LoVo (cell line): Measurements from ENCODE around the gene FSIP1.

Source experiments
- DNase-seq: peaks from one replicate; pipeline ENCODE4 v3.0.0-alpha.2; 2016; ENCODE audit warnings: low spot score

The FSIP1 gene

DNA sequence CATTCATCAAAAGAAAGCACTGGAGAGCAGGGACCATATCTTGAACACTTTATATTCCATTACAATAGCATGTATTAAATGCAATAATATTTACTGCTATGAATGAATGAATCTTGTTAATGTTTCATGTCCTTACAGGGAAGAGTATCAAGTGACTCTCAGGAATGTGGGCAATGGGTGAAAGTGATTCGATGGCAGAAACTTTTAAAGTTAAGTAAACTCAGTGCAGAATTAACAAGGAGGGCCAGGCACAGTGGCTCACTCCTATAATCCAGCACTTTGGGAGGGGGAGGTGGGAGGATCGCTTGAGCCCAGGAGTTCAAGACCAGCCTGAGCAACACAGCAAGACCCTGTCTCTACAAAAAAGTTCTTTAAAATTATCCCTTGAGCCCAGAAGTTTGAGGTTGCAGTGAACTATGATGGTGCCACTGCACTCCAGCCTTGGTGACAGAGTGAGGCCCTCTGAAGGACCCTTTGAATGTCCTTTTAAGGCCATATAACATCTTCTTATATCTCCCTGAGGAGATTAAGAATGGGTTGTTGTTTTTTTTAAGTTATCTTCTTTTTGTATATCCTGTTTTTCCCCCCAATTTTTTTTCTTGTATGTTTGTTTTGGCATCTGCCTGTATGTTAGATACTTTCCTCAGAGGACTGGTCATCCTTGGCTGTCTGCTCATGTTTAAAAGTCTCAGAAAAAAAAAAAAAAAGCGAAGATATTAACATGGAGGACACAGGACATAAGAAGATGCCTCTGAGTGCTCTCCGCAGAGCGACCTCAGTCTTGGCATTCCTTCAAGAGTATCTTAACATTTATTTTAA is 9.6 kb upstream of the FSIP1 start:
- no peak for DNase-seq

- no peak for DNase-seq
Observed at GRCh38 chr15:39789736-39790135, 7.1 kb upstream of the FSIP1 start.

DNA sequence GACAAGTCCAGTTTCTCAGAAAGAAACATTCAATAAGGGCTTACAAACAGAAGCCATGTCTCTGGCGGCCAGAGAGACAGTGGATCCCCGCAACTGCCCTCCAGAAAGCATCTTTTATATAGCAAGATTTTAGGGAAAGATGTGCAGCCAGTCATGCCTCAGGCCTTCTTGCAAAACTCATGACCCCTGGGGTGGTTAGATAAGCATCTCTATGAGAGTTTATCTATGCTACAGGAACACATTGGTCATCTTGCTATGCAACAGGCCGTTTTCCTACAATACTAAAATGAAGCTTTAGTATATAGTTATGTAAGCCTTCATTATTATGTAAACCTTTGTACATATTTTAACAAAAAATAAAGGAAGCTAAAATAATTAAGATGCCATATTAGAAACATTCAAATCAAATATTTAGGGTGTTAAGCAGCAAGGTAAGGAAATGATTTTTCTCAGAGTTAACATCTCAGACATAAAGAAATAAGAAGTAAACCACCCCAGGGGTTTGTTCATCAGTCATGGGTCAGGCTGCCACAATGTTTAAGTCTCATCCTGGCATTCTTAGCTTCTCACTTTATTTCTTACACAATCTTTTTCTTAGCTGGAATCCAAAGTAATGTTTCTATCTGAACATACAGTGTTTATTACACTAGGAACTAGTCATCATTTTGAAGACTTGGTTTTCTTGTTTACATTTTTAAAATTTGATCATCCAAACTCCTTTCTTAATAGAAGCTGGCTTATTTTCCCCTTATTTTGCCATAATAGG is 6.3 kb upstream of the FSIP1 start:
- no peak for DNase-seq

- DNase-seq, result no peak
Observed at GRCh38 chr15:39788108-39788507, 5.5 kb upstream of the FSIP1 start.

DNA sequence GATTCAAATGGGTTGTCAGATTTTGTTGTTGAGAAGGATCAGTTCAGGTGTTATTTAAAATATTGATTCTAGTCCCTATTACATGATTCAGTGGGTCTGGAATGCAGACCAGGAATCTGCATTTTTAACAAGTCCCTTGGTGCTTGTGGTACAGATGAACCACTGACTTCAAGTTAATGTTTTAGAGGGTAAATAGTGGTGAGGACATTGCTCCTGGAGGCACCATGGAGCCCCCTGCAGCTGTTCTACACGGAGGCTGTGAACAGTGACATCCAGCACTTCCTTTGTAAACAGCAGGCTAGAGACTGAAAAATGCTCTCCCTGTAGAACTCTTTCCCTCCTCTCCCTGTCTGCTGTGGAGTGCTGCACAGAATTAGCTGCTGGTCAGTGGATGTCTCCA is 4.8 kb upstream of the FSIP1 start:
- no peak for DNase-seq

- DNase-seq, result peak; percentile 69
Observed at GRCh38 chr15:39786447-39787056, 3.9 kb upstream of the FSIP1 start.

- no peak for DNase-seq
Observed at GRCh38 chr15:39785841-39786240, 3.2 kb upstream of the FSIP1 start.

- DNase-seq, result no peak
Observed at GRCh38 chr15:39785139-39785538, 2.5 kb upstream of the FSIP1 start.

- DNase-seq, result no peak
Observed at GRCh38 chr15:39784638-39785037, 2.0 kb upstream of the FSIP1 start.

- DNase-seq, result no peak
Observed at GRCh38 chr15:39784125-39784524, 1.5 kb upstream of the FSIP1 start.

GRCh38 chr15:39783244-39783820 is 691 bp upstream of the FSIP1 start:
- DNase-seq, result no peak

DNA sequence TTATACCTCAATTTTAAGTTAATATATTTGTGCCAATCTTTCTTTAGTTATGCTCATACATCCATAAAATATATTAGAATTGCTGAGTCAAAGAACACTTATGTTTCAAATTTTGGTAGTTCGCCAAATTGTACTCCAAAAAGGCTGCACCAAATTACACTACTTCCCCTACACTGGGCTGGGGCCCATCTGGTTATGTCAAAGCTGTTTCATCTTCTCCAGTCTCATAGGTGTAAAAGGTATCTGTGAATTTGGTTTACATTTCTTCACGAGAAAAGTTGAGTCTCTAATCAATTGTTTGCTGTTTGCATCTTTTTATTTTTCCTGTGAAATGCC is 706 bp downstream of the FSIP1 start:
- DNase-seq, result no peak

GRCh38 chr15:39781147-39781966 is 1.3 kb downstream of the FSIP1 start:
- no peak for DNase-seq

GRCh38 chr15:39778021-39778420 is 4.6 kb downstream of the FSIP1 start:
- DNase-seq, result no peak

GRCh38 chr15:39777496-39777895 is 5.1 kb downstream of the FSIP1 start:
- DNase-seq, result no peak

- DNase-seq, result no peak
Observed at GRCh38 chr15:39776068-39776467, 6.6 kb downstream of the FSIP1 start.

DNA sequence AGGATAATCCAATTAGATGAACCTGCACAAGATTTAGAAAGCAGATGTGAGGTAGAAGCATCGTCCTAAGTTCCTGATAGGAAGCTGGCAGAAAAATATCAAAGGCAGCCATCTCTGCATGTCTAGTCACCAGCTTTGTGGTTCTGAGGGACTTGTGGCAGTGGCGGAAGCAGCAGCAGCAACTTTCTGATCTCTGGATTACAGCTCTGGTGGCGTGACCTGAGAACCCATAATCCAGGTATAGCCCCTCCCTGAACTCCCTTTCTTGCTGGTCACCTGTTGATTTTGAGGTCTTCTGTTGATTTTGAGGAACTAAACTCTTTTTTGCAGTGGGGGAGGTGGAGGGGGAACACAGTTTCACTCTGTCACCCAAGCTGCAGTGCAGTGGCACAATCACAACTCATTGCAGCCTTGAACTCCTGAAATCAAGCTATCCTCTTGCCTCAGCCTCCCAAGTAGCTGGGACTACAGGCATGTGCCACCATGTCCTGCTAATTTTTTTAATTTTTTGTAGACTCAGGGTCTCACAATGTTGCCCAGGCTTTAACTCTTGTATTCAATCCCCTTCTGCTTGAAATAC is 7.9 kb downstream of the FSIP1 start:
- DNase-seq, result no peak

GRCh38 chr15:39770748-39771689 is 11.6 kb downstream of the FSIP1 start:
- DNase-seq, result no peak

DNA sequence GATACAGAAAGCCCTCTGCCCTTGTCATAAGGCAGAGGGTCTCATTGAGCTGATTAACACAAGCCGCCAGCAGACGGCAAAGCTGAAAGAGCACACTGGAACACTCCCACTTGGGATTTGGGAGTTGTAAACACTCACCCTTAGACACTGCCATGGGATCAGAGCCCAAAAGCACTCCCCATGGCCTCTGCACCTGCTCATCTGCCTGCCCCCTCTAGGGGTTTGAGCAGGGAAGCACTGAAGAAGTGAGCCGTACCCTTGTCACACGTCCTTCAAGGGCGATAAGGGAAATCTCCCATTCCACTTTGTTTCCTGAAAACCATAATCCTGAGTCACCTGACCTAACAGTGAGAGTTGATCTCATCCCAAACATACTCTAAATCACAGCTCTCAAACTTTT is 14.7 kb downstream of the FSIP1 start:
- DNase-seq, result no peak

- DNase-seq, result no peak
Observed at GRCh38 chr15:39761006-39761405, 21.6 kb downstream of the FSIP1 start.
